HG02943 (cell line): Measurements from ENCODE around the gene UNC119B.

ENCODE experiments used
- ATAC-seq: cut with Tn5 transposase; IDR thresholded peaks from one replicate; pipeline ENCODE4 v1.9.1; 2021; ENCODE audit warnings: mild to moderate bottlenecking, low read depth, moderate library complexity; ENCODE audit not compliant: unreplicated experiment

UNC119B gene

DNA sequence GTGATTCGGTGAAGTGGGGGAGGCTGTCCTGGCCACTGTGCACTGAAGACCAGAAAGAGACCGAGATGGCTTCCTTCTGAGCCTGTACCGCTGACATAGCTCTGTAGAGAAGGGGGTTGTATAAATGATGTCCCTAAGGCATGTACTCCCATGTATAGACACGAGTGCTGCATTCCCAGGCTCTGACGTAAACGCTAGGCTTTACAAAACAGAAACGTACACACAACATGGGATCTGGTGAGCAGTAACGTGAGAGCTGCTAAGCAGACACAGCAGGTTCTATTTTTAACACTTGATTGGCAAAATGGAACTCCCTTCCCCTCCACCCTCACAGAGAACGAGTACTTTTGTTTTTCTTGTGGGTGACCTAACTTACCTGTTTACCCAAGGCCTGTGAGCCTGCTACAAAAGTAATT lies 51.3 kb downstream of the UNC119B start:
- ATAC-seq, result no peak

DNA sequence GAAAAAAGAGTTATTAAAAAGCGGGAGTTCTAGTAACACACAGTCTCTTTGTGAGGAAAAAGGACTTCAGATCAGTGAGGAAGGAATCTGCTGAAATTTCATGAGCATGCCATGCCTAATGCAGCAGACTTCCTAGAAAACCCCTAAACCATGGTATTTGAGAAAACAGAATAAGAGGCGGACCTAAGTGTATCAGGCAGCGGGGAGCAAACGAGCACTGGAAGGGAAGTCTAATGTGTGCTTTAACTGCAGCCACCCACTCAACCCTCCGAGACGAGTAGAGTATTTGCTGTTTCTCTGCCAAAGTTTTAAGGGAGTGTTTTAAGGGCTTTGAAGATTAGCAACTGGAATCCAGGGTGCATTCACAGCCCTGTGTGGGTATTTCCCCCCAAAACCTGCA lies 51.8 kb downstream of the UNC119B start:
- no peak for ATAC-seq

DNA sequence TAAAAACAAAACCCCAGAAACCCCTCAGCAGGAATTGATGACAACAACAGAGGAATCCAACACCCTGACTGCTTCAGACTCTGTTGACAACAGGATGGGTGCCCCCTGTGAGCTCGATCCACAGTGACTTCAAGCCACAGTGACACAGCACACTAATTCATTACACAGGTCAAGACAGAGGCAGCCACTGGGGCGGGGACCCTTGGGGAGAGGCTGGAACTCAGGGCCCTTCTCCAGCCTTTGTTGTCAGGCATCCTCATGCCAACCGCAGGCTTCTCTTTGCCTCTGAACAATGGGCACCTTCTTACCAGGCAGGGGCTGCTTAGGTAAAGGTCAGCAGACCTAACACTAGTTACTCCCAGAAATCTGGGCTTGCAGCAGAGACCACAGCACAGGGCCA lies 53.0 kb downstream of the UNC119B start:
- no peak for ATAC-seq

DNA sequence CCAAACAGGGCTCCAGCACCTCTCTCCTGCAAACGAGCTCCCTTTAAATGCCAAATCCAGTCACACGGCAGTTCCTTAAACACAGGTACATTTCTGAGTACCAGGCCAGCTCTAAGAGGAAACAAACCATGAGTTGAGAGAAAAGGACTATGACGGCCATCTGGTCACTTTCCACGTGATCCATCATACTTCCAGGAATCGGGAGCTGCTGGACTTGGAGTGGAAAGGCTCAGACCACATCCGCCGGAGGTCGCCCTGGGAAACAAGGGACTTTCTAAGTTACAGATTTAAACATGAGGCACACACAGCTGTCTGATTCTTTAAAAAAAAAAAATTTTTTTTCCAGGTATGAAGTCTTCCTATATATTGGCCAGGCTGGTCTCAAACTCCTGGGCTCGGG lies 54.6 kb downstream of the UNC119B start:
- no peak for ATAC-seq

DNA sequence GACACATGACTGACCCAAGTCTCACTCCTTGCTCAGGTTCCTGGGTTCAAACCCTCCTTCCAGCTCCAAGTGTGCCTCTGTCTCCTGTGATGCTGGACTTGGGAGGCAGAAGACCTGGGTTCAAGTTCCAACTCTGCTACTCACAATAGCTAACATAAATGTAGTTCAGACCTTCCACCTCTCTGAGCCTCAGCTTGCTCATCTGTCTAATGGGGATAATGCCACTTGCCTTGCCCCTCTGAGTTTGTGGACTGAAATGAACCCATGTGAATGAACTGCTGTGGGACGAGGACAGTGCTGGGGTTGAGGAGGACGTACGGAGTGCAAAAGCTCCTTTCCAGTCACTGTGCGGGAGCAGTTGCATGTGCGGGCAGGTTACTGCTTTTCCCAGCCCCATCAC lies 56.3 kb downstream of the UNC119B start:
- ATAC-seq, result no peak

DNA sequence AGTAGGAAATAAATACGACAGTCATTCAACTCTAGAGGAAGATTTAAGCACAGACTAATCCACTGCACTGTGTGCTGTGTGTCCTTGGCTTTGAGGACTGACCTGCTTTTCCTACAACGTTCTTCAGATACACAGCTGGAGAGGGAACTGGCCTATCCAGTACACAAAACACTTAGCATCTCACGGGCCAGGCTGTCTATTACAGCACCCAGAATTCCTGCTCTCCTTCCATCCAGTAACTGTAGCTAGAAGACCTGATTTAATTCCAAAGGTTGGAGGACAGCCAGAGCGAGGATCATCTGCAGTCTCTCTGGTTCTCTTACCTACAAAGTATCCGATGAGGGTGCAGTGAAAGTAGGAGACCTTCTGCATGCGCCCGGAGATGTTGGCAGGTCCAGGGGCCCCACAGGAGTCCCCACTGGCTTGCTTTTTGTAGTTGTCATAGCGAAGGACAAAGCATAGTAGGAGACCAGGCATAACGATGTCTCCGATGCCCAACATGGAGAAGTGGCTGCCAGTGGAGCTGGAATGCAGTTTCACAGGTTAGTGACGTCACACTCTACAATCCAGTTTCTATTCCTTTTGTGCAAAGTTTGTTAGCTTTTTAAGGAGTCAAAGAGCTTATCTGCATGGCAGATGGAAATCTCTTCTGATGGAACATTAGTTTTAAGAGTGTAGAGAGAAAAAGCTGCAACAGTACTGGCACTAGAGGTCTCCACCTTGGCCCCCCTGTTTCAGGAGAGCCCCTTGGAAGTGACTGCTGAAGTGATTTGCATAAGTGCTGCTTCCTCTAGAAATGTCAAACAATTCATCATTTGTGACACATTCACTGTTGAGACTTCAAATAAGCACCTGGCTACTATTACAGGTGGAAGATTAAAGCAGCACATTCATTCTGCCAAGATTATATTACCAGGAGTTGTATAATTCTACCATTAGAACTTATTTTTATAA lies 57.1 kb downstream of the UNC119B start:
- no peak for ATAC-seq

DNA sequence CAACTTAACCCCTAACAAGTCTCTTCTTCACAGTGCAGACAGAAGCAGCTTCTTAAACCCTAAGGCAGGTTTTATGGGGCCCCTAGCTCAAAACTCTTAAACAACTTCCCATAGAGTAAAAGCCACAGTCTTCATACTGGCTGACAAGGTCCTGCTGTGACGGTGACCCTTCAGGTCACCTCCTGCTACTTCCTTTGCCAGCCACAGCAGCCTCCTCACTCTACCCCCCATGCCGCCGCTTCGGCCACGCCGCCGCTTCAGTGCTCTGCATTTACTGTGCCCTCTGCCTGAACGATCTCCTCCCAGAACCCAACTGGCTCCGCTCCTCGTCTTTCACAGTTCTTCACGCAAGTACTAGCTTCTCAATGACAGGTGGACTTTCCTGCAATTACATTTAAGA lies 60.8 kb downstream of the UNC119B start:
- no peak for ATAC-seq
